HL-60 (cell line): ENCODE data around the gene NF1.

ENCODE experiments used
- DNase-seq, 2 experiments: peaks; one replicate each; pipeline ENCODE4 v3.0.0-alpha.2; 2010 to 2020; ENCODE audit warnings: low read depth in 1 of 2, low spot score in 1 of 2
- H3K27ac ChIP-seq: fragments of 250-450 bp; sonication (Bioruptor Pico); replicated peaks from 2 replicates; pipeline ENCODE4 v1.5.1; 2020; ENCODE audit warnings: mild to moderate bottlenecking, moderate library complexity
- H3K27me3 ChIP-seq: fragments of 250-450 bp; sonication (Bioruptor Pico); 2 replicates; pipeline ENCODE4 v1.5.1; 2021; ENCODE audit warnings: mild to moderate bottlenecking, moderate library complexity; ENCODE audit not compliant: insufficient read depth, poor library complexity, severe bottlenecking
- H3K4me3 ChIP-seq: replicated peaks from 2 replicates; pipeline ENCODE4 v1.5.1; 2011; ENCODE audit warnings: mild to moderate bottlenecking, control low read depth, low read length; ENCODE audit not compliant: insufficient read depth
- GABPA ChIP-seq: IDR thresholded peaks from 2 replicates; pipeline ENCODE4 v1.6.1; 2012; ENCODE audit warnings: low read depth
- POLR2AphosphoS5 ChIP-seq: IDR thresholded peaks from 2 replicates; pipeline ENCODE4 v1.6.1; 2012; ENCODE audit warnings: low read depth
- SPI1 ChIP-seq: IDR thresholded peaks from 2 replicates; pipeline ENCODE4 v1.6.1; 2012; ENCODE audit warnings: low read depth, mild to moderate bottlenecking, borderline replicate concordance
- TF ChIP-seq, protein P1 (sequence below): IDR thresholded peaks from one replicate; pipeline ENCODE4 v1.5.1; 2011; ENCODE audit warnings: low read length, control low read depth, inconsistent platforms; ENCODE audit not compliant: insufficient read depth
- TF ChIP-seq, protein P2 (sequence below): IDR thresholded peaks from 2 replicates; pipeline ENCODE4 v1.6.1; 2012; ENCODE audit warnings: low read depth; ENCODE audit not compliant: insufficient replicate concordance

NF1 gene

DNA sequence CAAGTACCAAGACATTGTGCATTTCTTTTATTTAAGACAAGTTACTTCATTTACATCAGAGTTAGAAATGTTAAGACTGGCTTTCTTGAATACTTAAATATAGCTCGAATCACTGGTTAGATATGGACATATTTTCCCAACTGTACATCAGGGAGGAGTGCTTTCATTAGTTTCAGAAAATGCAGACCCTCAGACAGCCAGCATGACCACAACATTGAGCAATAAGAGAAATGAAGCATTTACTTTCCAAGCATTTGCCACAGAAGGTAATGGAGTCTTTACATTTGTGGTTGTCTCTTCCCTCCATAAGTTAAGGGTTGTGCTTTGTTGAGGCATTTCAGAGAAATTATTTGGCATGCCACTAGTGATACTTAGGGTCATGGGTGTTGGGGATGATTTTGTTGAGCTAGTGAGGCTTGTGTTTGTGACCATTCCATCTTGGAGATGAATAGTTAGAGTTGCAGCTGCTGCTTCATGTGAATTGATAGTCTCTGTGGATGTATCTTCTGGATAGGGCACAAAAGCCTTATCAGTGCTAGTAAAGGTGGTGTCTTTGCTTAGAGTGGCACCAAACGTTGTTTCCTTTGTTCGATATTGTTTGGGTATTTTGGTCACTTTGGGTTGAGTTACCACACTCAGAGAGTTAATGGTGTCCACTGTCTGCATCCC lies 200.2 kb downstream of the NF1 start:
- Histone ChIP-seq H3K27ac (peak overlapping the region; percentile 7; the same call in 1 of the 2 replicates), H3K27me3 (no peaks in the 10 kb centered on the region), H3K4me3 (no peak overlapping the region)
- TF ChIP-seq, protein P1, sequence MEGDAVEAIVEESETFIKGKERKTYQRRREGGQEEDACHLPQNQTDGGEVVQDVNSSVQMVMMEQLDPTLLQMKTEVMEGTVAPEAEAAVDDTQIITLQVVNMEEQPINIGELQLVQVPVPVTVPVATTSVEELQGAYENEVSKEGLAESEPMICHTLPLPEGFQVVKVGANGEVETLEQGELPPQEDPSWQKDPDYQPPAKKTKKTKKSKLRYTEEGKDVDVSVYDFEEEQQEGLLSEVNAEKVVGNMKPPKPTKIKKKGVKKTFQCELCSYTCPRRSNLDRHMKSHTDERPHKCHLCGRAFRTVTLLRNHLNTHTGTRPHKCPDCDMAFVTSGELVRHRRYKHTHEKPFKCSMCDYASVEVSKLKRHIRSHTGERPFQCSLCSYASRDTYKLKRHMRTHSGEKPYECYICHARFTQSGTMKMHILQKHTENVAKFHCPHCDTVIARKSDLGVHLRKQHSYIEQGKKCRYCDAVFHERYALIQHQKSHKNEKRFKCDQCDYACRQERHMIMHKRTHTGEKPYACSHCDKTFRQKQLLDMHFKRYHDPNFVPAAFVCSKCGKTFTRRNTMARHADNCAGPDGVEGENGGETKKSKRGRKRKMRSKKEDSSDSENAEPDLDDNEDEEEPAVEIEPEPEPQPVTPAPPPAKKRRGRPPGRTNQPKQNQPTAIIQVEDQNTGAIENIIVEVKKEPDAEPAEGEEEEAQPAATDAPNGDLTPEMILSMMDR, result no peak
- TF ChIP-seq, protein P2, sequence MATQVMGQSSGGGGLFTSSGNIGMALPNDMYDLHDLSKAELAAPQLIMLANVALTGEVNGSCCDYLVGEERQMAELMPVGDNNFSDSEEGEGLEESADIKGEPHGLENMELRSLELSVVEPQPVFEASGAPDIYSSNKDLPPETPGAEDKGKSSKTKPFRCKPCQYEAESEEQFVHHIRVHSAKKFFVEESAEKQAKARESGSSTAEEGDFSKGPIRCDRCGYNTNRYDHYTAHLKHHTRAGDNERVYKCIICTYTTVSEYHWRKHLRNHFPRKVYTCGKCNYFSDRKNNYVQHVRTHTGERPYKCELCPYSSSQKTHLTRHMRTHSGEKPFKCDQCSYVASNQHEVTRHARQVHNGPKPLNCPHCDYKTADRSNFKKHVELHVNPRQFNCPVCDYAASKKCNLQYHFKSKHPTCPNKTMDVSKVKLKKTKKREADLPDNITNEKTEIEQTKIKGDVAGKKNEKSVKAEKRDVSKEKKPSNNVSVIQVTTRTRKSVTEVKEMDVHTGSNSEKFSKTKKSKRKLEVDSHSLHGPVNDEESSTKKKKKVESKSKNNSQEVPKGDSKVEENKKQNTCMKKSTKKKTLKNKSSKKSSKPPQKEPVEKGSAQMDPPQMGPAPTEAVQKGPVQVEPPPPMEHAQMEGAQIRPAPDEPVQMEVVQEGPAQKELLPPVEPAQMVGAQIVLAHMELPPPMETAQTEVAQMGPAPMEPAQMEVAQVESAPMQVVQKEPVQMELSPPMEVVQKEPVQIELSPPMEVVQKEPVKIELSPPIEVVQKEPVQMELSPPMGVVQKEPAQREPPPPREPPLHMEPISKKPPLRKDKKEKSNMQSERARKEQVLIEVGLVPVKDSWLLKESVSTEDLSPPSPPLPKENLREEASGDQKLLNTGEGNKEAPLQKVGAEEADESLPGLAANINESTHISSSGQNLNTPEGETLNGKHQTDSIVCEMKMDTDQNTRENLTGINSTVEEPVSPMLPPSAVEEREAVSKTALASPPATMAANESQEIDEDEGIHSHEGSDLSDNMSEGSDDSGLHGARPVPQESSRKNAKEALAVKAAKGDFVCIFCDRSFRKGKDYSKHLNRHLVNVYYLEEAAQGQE, result no peak
- TF ChIP-seq POLR2AphosphoS5 (no peak), GABPA (no peak), SPI1 (no peak)
- DNase-seq, result no peak

GRCh38 chr17:31295489-31295871 lies 200.7 kb downstream of the NF1 start:
- Histone ChIP-seq H3K27me3 (no peaks in the 10 kb centered on the region), H3K27ac (no peak overlapping the region; the same call in 1 of the 2 replicates), H3K4me3 (no peak overlapping the region)
- TF ChIP-seq, protein P1, result no peak
- TF ChIP-seq, protein P2, result no peak
- TF ChIP-seq GABPA (no peak), SPI1 (no peak), POLR2AphosphoS5 (no peak)
- no peak for DNase-seq

- TF ChIP-seq GABPA (no peak), POLR2AphosphoS5 (no peak), SPI1 (no peak)
- TF ChIP-seq, protein P1, result no peak
- TF ChIP-seq, protein P2, result no peak
- H3K27ac ChIP-seq, result no peak overlapping the region
- no peak overlapping the region for H3K4me3 ChIP-seq
- H3K27me3 ChIP-seq, result no peaks in the 10 kb centered on the region
- no peak for DNase-seq
These were observed 201.4 kb downstream of the NF1 start for GRCh38 chr17:31296142-31296541.
